ENCODE data around the gene BOC.

DNA sequence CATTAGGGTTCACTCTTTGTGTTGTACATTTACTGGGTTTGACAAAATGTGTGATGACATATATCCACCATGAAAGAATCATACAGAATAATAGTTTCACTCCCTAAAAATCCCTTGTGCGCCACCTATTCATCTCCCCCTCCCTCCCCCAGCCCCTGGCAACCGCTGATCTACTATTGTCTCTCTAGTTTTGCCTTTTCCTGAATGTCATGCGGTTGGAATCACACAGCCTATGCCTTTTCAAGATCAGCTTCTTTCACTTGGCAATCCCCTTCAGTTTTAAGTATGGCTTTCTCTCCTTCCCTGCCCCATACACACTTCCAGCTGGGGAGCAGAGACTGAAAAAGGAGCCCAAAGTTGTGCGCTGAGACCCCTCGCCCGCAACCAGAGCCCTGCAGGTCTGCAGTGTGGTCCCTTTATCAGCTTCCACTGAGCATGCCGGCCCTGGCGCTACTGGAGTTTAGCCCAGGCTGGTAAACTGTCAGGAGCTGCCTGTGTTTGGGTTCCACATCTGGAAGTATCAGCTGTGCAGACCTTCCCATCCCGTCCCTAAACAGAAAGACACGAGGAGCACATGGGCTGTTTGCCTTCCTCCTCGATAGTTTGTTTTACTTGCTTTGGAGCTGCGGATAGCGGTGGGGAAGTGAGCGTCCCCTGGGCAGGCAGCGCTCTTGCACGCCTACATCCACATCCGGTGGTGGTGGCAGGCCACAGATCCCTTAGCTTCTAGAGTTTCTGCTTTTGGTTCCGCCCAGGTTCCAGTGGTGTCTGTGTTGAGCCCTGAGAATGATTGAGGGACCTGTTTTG is 12.3 kb downstream of the BOC start:
- TF ChIP-seq, protein P1, sequence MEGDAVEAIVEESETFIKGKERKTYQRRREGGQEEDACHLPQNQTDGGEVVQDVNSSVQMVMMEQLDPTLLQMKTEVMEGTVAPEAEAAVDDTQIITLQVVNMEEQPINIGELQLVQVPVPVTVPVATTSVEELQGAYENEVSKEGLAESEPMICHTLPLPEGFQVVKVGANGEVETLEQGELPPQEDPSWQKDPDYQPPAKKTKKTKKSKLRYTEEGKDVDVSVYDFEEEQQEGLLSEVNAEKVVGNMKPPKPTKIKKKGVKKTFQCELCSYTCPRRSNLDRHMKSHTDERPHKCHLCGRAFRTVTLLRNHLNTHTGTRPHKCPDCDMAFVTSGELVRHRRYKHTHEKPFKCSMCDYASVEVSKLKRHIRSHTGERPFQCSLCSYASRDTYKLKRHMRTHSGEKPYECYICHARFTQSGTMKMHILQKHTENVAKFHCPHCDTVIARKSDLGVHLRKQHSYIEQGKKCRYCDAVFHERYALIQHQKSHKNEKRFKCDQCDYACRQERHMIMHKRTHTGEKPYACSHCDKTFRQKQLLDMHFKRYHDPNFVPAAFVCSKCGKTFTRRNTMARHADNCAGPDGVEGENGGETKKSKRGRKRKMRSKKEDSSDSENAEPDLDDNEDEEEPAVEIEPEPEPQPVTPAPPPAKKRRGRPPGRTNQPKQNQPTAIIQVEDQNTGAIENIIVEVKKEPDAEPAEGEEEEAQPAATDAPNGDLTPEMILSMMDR (conservative IDR thresholded peaks at IDR 0.05; ENCODE audit: low read depth, low read length) = no peak
- no peak for TF ChIP-seq EZH2 (IDR thresholded peaks at IDR 0.05; ENCODE audit: borderline replicate concordance, low read depth, low read length, poor library complexity, severe bottlenecking)
